ENCODE data around the gene SERPINH1. TPM values are rescaled to one million over a fixed set of nuclear protein-coding genes. Genes with fewer than 3 reads are reported as not detected.
A peak's percentile ranks its signal among the peaks of the same experiment; 100 is the strongest.

Gene SERPINH1
- total RNA-seq, 1 donor from 2014 or later = 65.8 TPM

- ATAC-seq (no peak), DNase-seq (ENCODE audit: missing footprints) (peak; percentile 62)
- intact Hi-C loops (cut with DNase I) = no loop called here
Measured at GRCh38 chr11:75565916-75566762, 4.1 kb downstream of the SERPINH1 start.

GRCh38 chr11:75566763-75567279 is 4.8 kb downstream of the SERPINH1 start:
- intact Hi-C loops (cut with DNase I) = no loop called here
- DNase-seq (ENCODE audit: missing footprints) (no peak), ATAC-seq (no peak)

GRCh38 chr11:75567971-75568370 is 5.9 kb downstream of the SERPINH1 start:
- ATAC-seq = no peak
- intact Hi-C loops (cut with DNase I) = no loop called here
- DNase-seq (ENCODE audit: missing footprints) = no peak

- intact Hi-C loops (cut with DNase I) = no loop called here
Measured at GRCh38 chr11:75568616-75569219, 6.7 kb downstream of the SERPINH1 start.

GRCh38 chr11:75570559-75571139 is 8.6 kb downstream of the SERPINH1 start:
- no peak for DNase-seq (ENCODE audit: missing footprints)
- no peak for ATAC-seq
- intact Hi-C loops (cut with DNase I) = no loop called here

More at GRCh38 chr11:75568616-75569219, 6.7 kb downstream of the SERPINH1 start:
- DNase-seq (ENCODE audit: missing footprints) (no peak), ATAC-seq (no peak)

GRCh38 chr11:75571625-75572024 is 9.6 kb downstream of the SERPINH1 start:
- intact Hi-C loops (cut with DNase I) = no loop called here
- DNase-seq (ENCODE audit: missing footprints) = no peak
- ATAC-seq = no peak

- ATAC-seq (peak; percentile 51), DNase-seq (ENCODE audit: missing footprints) (no peak)
- intact Hi-C loops (cut with DNase I) = no loop called here
Measured at GRCh38 chr11:75572744-75573143, 10.7 kb downstream of the SERPINH1 start.

- DNase-seq (ENCODE audit: missing footprints) = no peak
- intact Hi-C loops (cut with DNase I) = no loop called here
- no peak for ATAC-seq
Measured at GRCh38 chr11:75574698-75575602, 12.9 kb downstream of the SERPINH1 start.

GRCh38 chr11:75576017-75576416 is 14.0 kb downstream of the SERPINH1 start:
- ATAC-seq = no peak
- intact Hi-C loops (cut with DNase I) = no loop called here

GRCh38 chr11:75576499-75576918 is 14.5 kb downstream of the SERPINH1 start:
- intact Hi-C loops (cut with DNase I) = no loop called here
- no peak for ATAC-seq
- no peak for DNase-seq (ENCODE audit: missing footprints)

More at GRCh38 chr11:75576017-75576416, 14.0 kb downstream of the SERPINH1 start:
- no peak for DNase-seq (ENCODE audit: missing footprints)

GRCh38 chr11:75577207-75577606 is 15.2 kb downstream of the SERPINH1 start:
- no peak for DNase-seq (ENCODE audit: missing footprints)
- no peak for ATAC-seq
- intact Hi-C loops (cut with DNase I) = loop anchor here (1.0 kb wide), 1 partner anchor 30 kb away; no protein-coding TSS in a partner anchor

- DNase-seq (ENCODE audit: missing footprints) = no peak
- intact Hi-C loops (cut with DNase I) = no loop called here
- ATAC-seq = no peak
Measured at GRCh38 chr11:75578977-75579376, 16.9 kb downstream of the SERPINH1 start.

- ATAC-seq (no peak), DNase-seq (ENCODE audit: missing footprints) (no peak)
- intact Hi-C loops (cut with DNase I) = no loop called here
Measured at GRCh38 chr11:75579841-75580240, 17.8 kb downstream of the SERPINH1 start.

- intact Hi-C loops (cut with DNase I) = loop anchor here (2.0 kb wide), 1 partner anchor 20 kb away; the partner anchor contains the start of gene SERPINH1
- no peak for DNase-seq (ENCODE audit: missing footprints)
- no peak for ATAC-seq
Measured at GRCh38 chr11:75582506-75582894, 20.4 kb downstream of the SERPINH1 start.

- DNase-seq (ENCODE audit: missing footprints) (peak; percentile 82), ATAC-seq (peak; percentile 77)
- intact Hi-C loops (cut with DNase I) = loop anchor here (2.0 kb wide), 1 partner anchor 20 kb away; the partner anchor contains the start of gene SERPINH1
Measured at GRCh38 chr11:75582895-75583717, 21.1 kb downstream of the SERPINH1 start.

- intact Hi-C loops (cut with DNase I) = loop anchor here (2.0 kb wide), 1 partner anchor 21 kb away; the partner anchor contains the start of gene SERPINH1
- DNase-seq (ENCODE audit: missing footprints) (peak; percentile 83), ATAC-seq (peak; percentile 80)
Measured at GRCh38 chr11:75583718-75584658, 21.9 kb downstream of the SERPINH1 start.
